HEK293 (cell line): ENCODE measurements around the gene EMC6.
A peak's percentile ranks its signal among the peaks of the same experiment; 100 is the strongest.

Experiments
- CTCF ChIA-PET: fragments of 350-600 bp; formaldehyde crosslinking; extraction: SDS; loops from one replicate; lab custom pipeline; 2021; ENCODE audit warnings: antibody characterized with exemption; lab: Yijun Ruan, JAX
- POLR2A ChIA-PET: fragments of 300-600 bp; formaldehyde crosslinking; extraction: SDS; loops from one replicate; lab custom pipeline; 2020; ENCODE audit warnings: antibody characterized with exemption, inconsistent platforms; lab: Yijun Ruan, JAX
- H3K27ac ChIP-seq: fragments of 200-500 bp; sonication (Bioruptor generic); 2 replicates; pipeline ENCODE4 v1.5.1; 2014; ENCODE audit warnings: low read depth, low read length, control low read depth, inconsistent platforms; ENCODE audit errors: extremely low read depth
- H3K36me3 ChIP-seq, 2 experiments: fragments of 200-500 bp in 1 of 2; sonication (Bioruptor generic) in 1 of 2; 1 replicate in 1 of 2; 2 replicates in 1 of 2; pipeline ENCODE4 v1.5.1; 2014 to 2017; ENCODE audit warnings: inconsistent platforms in 2 of 2, low read length in 2 of 2; ENCODE audit not compliant: control insufficient read depth in 2 of 2, insufficient read depth in 1 of 2
- H3K4me1 ChIP-seq: fragments of 200-500 bp; sonication (Bioruptor generic); 2 replicates; pipeline ENCODE4 v1.5.1; 2014; ENCODE audit warnings: mild to moderate bottlenecking, low read length, inconsistent platforms; ENCODE audit not compliant: control insufficient read depth, insufficient read depth
- H3K4me3 ChIP-seq: 2 replicates; pipeline ENCODE4 v1.5.1; 2011; ENCODE audit warnings: low read depth, mild to moderate bottlenecking, control low read depth, low read length, moderate library complexity
- H3K9me3 ChIP-seq: fragments of 200-500 bp; sonication (Bioruptor generic); 2 replicates; pipeline ENCODE4 v1.5.1; 2014; ENCODE audit warnings: low read depth, low read length, inconsistent platforms; ENCODE audit not compliant: control insufficient read depth, insufficient read depth
- EGR2 ChIP-seq: fragments of 450-650 bp; formaldehyde crosslinking; IDR thresholded peaks from 2 replicates; pipeline ENCODE4 v1.5.1; 2016; ENCODE audit warnings: low read depth, missing biosample characterization, missing genetic modification characterization
- ELK4 ChIP-seq: IDR thresholded peaks from 2 replicates; pipeline ENCODE4 v1.6.1; 2011; ENCODE audit warnings: mild to moderate bottlenecking, low read depth, low read length, borderline replicate concordance
- GFI1B ChIP-seq: fragments of 450-650 bp; formaldehyde crosslinking; IDR thresholded peaks from 2 replicates; pipeline ENCODE4 v1.5.1; 2016; ENCODE audit warnings: missing biosample characterization, missing genetic modification characterization
- MYNN ChIP-seq: fragments of 450-650 bp; formaldehyde crosslinking; IDR thresholded peaks from 2 replicates; pipeline ENCODE4 v1.5.1; 2016; ENCODE audit warnings: missing biosample characterization, missing genetic modification characterization, borderline replicate concordance
- SETDB1 ChIP-seq: IDR thresholded peaks from one replicate; pipeline ENCODE4 v1.6.1; 2017; ENCODE audit warnings: mild to moderate bottlenecking, low read length, moderate library complexity, mixed read lengths; ENCODE audit not compliant: insufficient read length
- ZBTB11 ChIP-seq: fragments of 450-650 bp; formaldehyde crosslinking; conservative IDR thresholded peaks from 2 replicates; pipeline ENCODE4 v1.5.1; 2016; ENCODE audit warnings: low read depth, missing biosample characterization, missing genetic modification characterization
- ZBTB17 ChIP-seq: fragments of 450-650 bp; formaldehyde crosslinking; IDR thresholded peaks from 2 replicates; pipeline ENCODE4 v1.5.1; 2016; ENCODE audit warnings: missing biosample characterization, missing genetic modification characterization
- ZFHX2 ChIP-seq: fragments of 450-650 bp; formaldehyde crosslinking; conservative IDR thresholded peaks from 2 replicates; pipeline ENCODE4 v1.5.1; 2016; ENCODE audit warnings: missing biosample characterization, missing genetic modification characterization
- ZFP69B ChIP-seq: fragments of 450-650 bp; formaldehyde crosslinking; IDR thresholded peaks from 2 replicates; pipeline ENCODE4 v1.5.1; 2016; ENCODE audit warnings: missing biosample characterization, missing genetic modification characterization
- ZNF19 ChIP-seq: fragments of 450-650 bp; formaldehyde crosslinking; IDR thresholded peaks from 2 replicates; pipeline ENCODE4; 2016; ENCODE audit warnings: missing biosample characterization, missing genetic modification characterization, low read depth
- ZNF501 ChIP-seq: fragments of 450-650 bp; formaldehyde crosslinking; IDR thresholded peaks from 2 replicates; pipeline ENCODE4 v1.5.1; 2016; ENCODE audit warnings: missing biosample characterization, missing genetic modification characterization
- ZNF544 ChIP-seq: fragments of 450-650 bp; formaldehyde crosslinking; IDR thresholded peaks from 2 replicates; pipeline ENCODE4 v1.5.0; 2017; ENCODE audit warnings: missing biosample characterization, missing genetic modification characterization
- ZNF580 ChIP-seq: fragments of 450-650 bp; formaldehyde crosslinking; IDR thresholded peaks from 2 replicates; pipeline ENCODE4 v1.5.1; 2016; ENCODE audit warnings: missing biosample characterization, missing genetic modification characterization
- ZNF596 ChIP-seq: fragments of 450-650 bp; IDR thresholded peaks from 2 replicates; pipeline ENCODE4 v1.5.0; 2018; ENCODE audit warnings: missing biosample characterization, mild to moderate bottlenecking, missing genetic modification characterization, moderate library complexity
- ZNF677 ChIP-seq: fragments of 450-650 bp; IDR thresholded peaks from 2 replicates; pipeline ENCODE4 v1.5.0; 2018; ENCODE audit warnings: missing biosample characterization, mild to moderate bottlenecking, missing genetic modification characterization, moderate library complexity
- ZNF704 ChIP-seq: fragments of 450-650 bp; formaldehyde crosslinking; IDR thresholded peaks from 2 replicates; pipeline ENCODE4 v1.5.1; 2016; ENCODE audit warnings: missing biosample characterization, missing genetic modification characterization
- ZNF768 ChIP-seq: fragments of 450-650 bp; formaldehyde crosslinking; IDR thresholded peaks from 2 replicates; pipeline ENCODE4 v1.5.1; 2018; ENCODE audit warnings: missing biosample characterization, mild to moderate bottlenecking, missing genetic modification characterization
- ZNF791 ChIP-seq: fragments of 450-650 bp; formaldehyde crosslinking; IDR thresholded peaks from 2 replicates; pipeline ENCODE4 v1.5.1; 2016; ENCODE audit warnings: missing biosample characterization, missing genetic modification characterization
- ZSCAN4 ChIP-seq: fragments of 450-650 bp; formaldehyde crosslinking; IDR thresholded peaks from 2 replicates; pipeline ENCODE4 v1.5.1; 2017; ENCODE audit warnings: missing biosample characterization, missing genetic modification characterization

Gene EMC6

GRCh38 chr17:3641717-3642486 is 26.7 kb upstream of the EMC6 start:
- H3K4me3 ChIP-seq: no peak overlapping the region
- H3K36me3 ChIP-seq: peaks cover 4 to 31% of the 10 kb centered on the region in 2 experiments; a peak in 2 of 3 replicates
- H3K9me3 ChIP-seq: no peaks in the 10 kb centered on the region
- CTCF ChIA-PET: no interaction called here
- POLR2A ChIA-PET: no interaction called here
- TF ChIP-seq ZBTB11 (tag by site-specific recombination): no peak
- TF ChIP-seq ZNF768 (tag by site-specific recombination): 0 out of 2 replicates have a peak, but pooled peaks have one; percentile 17
- TF ChIP-seq ZSCAN4 (tag by site-specific recombination): peak; percentile 78
- peak; percentile 30; the same call in 1 of the 2 replicates for TF ChIP-seq ZBTB17 (tag by site-specific recombination)
- no peak overlapping the region for H3K27ac ChIP-seq
- H3K4me1 ChIP-seq: peaks cover 2% of the 10 kb centered on the region

- ChIA-PET POLR2A (interaction anchor here (0.6 to 0.7 kb wide), 2 partner anchors 22 to 24 kb away, joined by 3 read pairs; no protein-coding TSS in a partner anchor), CTCF (interaction anchor here (0.7 to 2.2 kb wide), 4 partner anchors 40 to 595 kb away, joined by 3 to 8 read pairs (median 3); no protein-coding TSS in a partner anchor)
- H3K4me3 ChIP-seq: no peak overlapping the region
- TF ChIP-seq GFI1B (tag by site-specific recombination) (no peak), ZNF677 (tag by site-specific recombination) (no peak), ELK4 (no peak), ZNF704 (no peak), MYNN (tag by site-specific recombination) (no peak), EGR2 (tag by site-specific recombination) (peak; percentile 60; the same call in 1 of the 2 replicates), ZNF19 (tag by site-specific recombination) (no peak), ZFP69B (tag by site-specific recombination) (no peak), ZNF544 (tag by site-specific recombination) (no peak), ZNF580 (no peak), ZNF768 (tag by site-specific recombination) (0 out of 2 replicates have a peak, but pooled peaks have one; percentile 58), ZNF791 (tag by site-specific recombination) (no peak), SETDB1 (no peak), ZNF596 (tag by site-specific recombination) (no peak), ZFHX2 (tag by site-specific recombination) (peak; percentile 32; the same call in 1 of the 2 replicates), ZNF501 (tag by site-specific recombination) (no peak)
- H3K27ac ChIP-seq: no peak overlapping the region
- H3K4me1 ChIP-seq: peaks cover 2% of the 10 kb centered on the region; the same call in 1 of the 2 replicates
- H3K9me3 ChIP-seq: no peaks in the 10 kb centered on the region
- H3K36me3 ChIP-seq: peaks cover 5 to 36% of the 10 kb centered on the region in 2 experiments; a peak in 2 of 3 replicates
Measured at GRCh38 chr17:3643889-3644349, 24.7 kb upstream of the EMC6 start.
